GM12891 (cell line): ENCODE data around the gene PIP4K2A.

Source experiments
- POLR2A ChIP-seq: IDR thresholded peaks from 2 replicates; pipeline ENCODE4 v1.6.1; 2011; ENCODE audit warnings: low read depth, low read length, control low read depth
- POLR2AphosphoS5 ChIP-seq: IDR thresholded peaks from 2 replicates; pipeline ENCODE4 v1.6.1; 2011; ENCODE audit warnings: low read depth, low read length, control low read depth
- SPI1 ChIP-seq: IDR thresholded peaks from 2 replicates; pipeline ENCODE4 v1.6.1; 2011; ENCODE audit warnings: low read depth, low read length, control low read depth
- TAF1 ChIP-seq: IDR thresholded peaks from 2 replicates; pipeline ENCODE4 v1.6.1; 2011; ENCODE audit warnings: low read depth, low read length, control low read depth

DNA sequence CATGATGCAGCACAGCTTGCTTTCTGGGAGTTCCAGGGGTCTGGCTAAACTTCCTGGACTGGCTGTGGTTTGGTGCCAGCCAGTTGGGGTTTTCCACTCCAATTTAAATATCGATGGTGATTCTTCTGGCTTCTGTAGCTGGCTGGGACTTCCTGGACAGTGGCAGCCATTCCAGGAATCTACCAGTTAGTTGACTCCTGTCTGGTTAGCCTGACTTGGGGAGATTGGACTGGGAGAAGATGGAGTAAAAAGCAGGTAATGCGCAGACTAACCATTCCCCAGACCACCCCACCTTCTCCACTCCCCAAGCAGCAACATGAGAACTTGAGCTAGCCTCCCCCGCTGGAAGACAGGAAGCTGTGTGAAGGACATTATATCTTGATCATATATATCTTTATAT is 6.3 kb upstream of the PIP4K2A start:
- TF ChIP-seq POLR2A = no peak
- TF ChIP-seq POLR2AphosphoS5 = no peak
- no peak for TF ChIP-seq SPI1
- TF ChIP-seq TAF1 = no peak
